ENCODE results near the gene IPCEF1.

GRCh38 chr6:154304191-154304590 lies 52.4 kb downstream of the IPCEF1 start:
- TF ChIP-seq CTCF (conservative IDR thresholded peaks at IDR 0.05) (no peak), ZFX (IDR thresholded peaks at IDR 0.05) (no peak)
